GM23248 (cell line): ENCODE measurements around the gene BCL7A.

ENCODE experiments used
- EZH2 ChIP-seq: fragments of 200-600 bp; sonication (generic); IDR thresholded peaks from 2 replicates; pipeline ENCODE4 v1.6.1; 2018; ENCODE audit warnings: antibody characterized with exemption, mild to moderate bottlenecking; ENCODE audit not compliant: insufficient read depth, poor library complexity, severe bottlenecking
- EZH2phosphoT487 ChIP-seq: fragments of 200-600 bp; sonication (generic); IDR thresholded peaks from 2 replicates; pipeline ENCODE4 v1.6.1; 2018; ENCODE audit warnings: antibody characterized with exemption, moderate library complexity, mild to moderate bottlenecking, low read depth; ENCODE audit not compliant: insufficient read depth

DNA sequence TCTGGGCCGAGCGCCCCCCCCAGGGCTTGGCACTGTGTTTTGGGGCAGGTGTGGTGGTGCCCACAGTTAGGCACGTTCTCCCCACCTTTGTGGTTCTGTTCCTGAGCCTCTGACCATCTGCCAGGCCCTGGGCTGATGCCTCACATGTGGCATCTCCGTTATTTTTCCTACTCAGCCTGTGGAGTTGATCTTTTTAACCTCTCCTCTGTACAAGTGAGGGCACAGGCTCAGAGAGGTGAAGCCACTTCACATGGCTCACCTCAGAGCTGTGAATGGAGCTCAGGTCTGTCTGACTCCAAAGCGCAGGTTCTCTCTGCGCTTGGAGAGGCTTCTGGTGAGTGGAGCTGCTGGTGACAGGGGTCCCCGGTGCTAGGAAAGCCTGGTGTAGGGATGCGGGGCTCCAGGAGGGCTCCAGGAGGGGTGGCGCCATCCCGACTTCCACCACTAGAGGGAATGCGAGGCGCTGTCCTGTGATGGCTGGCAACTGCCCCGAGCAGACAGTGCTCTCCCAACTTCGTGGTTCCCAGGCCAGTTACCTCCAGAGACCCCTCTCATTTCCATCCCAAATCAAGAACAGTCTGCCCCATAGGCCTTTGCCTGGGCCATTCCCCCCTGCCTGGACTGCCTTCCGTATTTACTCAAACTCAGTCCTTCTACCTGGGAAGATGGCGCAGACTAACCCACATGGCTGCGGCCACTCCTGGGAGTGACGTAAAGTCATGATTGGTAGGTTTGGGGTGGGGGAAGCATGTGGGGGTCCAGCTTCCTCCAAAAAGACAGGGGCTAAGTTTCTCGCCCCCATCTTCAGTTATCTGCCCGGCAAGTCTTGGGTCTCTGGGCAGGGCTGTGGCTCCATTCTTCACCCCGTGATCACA lies 9.9 kb downstream of the BCL7A start:
- TF ChIP-seq EZH2 (no peak), EZH2phosphoT487 (no peak)
